ENCODE results near the gene TREML1. TPM values are rescaled to one million over a fixed set of nuclear protein-coding genes. Genes with fewer than 3 reads are reported as not detected.

TREML1 gene
- total and polyA plus RNA-seq, 9 of the 15 experiments (the other 6 are each of a cell fraction or from before 2014, with no cell fraction given) = not detected

GRCh38 chr6:41167173-41167963, 13.2 kb upstream of the TREML1 start (continued):
- TF ChIP-seq SIN3A (IDR thresholded peaks at IDR 0.05; ENCODE audit: borderline replicate concordance in 2 of 2, control insufficient read depth in 1 of 2, low read depth in 2 of 2, low read length in 2 of 2) = no peak

DNA sequence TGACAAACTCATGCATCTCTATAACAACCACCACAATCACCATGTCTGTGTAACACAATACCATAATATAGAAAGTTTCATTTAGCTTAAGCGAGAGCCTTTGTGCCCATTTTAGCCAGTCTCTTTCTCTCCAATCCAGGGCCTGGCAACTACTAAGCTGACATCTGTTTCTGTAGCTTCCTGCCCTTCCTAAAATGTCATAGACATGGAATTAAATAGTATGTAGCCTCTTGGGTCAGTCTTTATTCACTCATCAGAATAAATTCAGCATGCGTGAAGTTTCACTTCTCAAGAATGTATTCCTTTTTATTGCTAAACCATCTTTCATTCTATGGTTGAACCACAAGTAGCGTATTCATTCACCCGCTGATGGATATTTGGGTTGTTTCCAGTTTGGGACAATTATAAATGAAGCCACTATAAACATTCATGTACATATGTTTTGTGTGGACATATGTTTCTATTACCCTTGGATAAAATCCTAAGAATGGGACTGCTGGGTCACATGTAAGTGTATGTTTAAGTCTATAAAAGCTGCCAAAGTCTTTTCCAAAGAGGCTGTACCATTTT, 10.5 kb upstream of the TREML1 start:
- ChIA-PET CTCF (ENCODE audit: low intra/inter-chr PET ratio) (no interaction called here), POLR2A (interaction anchor here (0.8 kb wide), 1 partner anchor 12 kb away, joined by 4 read pairs; no protein-coding TSS in a partner anchor)
- no peak for DNase-seq (ENCODE audit: extremely low read depth in 1 of 4, low spot score in 3 of 4)
- FAIRE-seq = no peak
- Histone ChIP-seq H3K27me3 (ENCODE audit: control insufficient read depth in 2 of 2, insufficient read depth in 2 of 2, low read length in 2 of 2) (peaks cover 12 to 52% of the 10 kb centered on the region in 2 experiments), H3K9me3 (replicated peaks; ENCODE audit: control insufficient read depth, insufficient read depth, low read depth, low read length) (no peaks in the 10 kb centered on the region), H3K27ac (ENCODE audit: extremely low read depth, low read depth, low read length) (no peak overlapping the region), H3K36me3 (ENCODE audit: control insufficient read depth, insufficient read depth, low read length) (no peaks in the 10 kb centered on the region), H2AFZ (ENCODE audit: low read depth, low read length) (no peak overlapping the region), H3K4me3 (no peak overlapping the region), H3K4me2 (ENCODE audit: insufficient read depth, low read length) (no peak overlapping the region), H3K79me2 (ENCODE audit: control insufficient read depth, insufficient read depth, low read length) (no peaks in the 10 kb centered on the region), H3K9ac (ENCODE audit: insufficient read depth in 1 of 2, low read depth in 2 of 2, low read length in 2 of 2) (no peak overlapping the region), H4K20me1 (replicated peaks; ENCODE audit: control insufficient read depth, insufficient read depth, low read length) (peaks cover 10% of the 10 kb centered on the region; the same call in 1 of the 2 replicates), H3K4me1 (replicated peaks in 1 of 2; ENCODE audit: control insufficient read depth in 2 of 2, insufficient read depth in 2 of 2, low read length in 2 of 2) (no peaks in the 10 kb centered on the region), H3K9me1 (ENCODE audit: control insufficient read depth, insufficient read depth, low read length) (no peaks in the 10 kb centered on the region)
- no TSS peak for BruUV-seq (replicated peaks)
- ATAC-seq = no peak
- intact Hi-C loops (cut with micrococcal nuclease) (no loop called here), in situ Hi-C loops (cut with MboI) (no loop called here)
- 3% methylated on average over 4 of the region's 4 CpGs for WGBS (ENCODE audit: insufficient coverage, low coverage, missing lambda C conversion rate)
- TF ChIP-seq WHSC1 (IDR thresholded peaks at IDR 0.05; ENCODE audit: low read length) (no peak), HBP1 (CRISPR knock-in tag; IDR thresholded peaks at IDR 0.05) (no peak)

Data from K562 (cell line).